WERI-Rb-1 (cell line): Measurements from ENCODE around the gene DOP1B.
"Not testable (repeated sequence)": the region's sequence is repeated elsewhere in the genome, so short reads cannot be mapped to it uniquely, and the experiment has no call there.

Experiments used
- DNase-seq: peaks from one replicate; pipeline ENCODE4 v3.0.0-alpha.2; 2020
- H3K27ac ChIP-seq: fragments of 250-450 bp; sonication (Bioruptor Pico); 2 replicates; pipeline ENCODE4 v1.5.1; 2020; ENCODE audit warnings: mild to moderate bottlenecking, moderate library complexity
- H3K27me3 ChIP-seq: fragments of 250-450 bp; sonication (Bioruptor Pico); 2 replicates; pipeline ENCODE4 v1.5.1; 2021; ENCODE audit warnings: mild to moderate bottlenecking, low read depth, moderate library complexity; ENCODE audit not compliant: insufficient read depth, severe bottlenecking
- H3K36me3 ChIP-seq: fragments of 250-450 bp; sonication (Bioruptor Pico); 2 replicates; pipeline ENCODE4 v1.5.1; 2020; ENCODE audit warnings: mild to moderate bottlenecking, moderate library complexity
- H3K4me3 ChIP-seq: 2 replicates; pipeline ENCODE4 v1.5.1; 2011; ENCODE audit warnings: low read depth, mild to moderate bottlenecking, control low read depth, low read length
- H3K9me3 ChIP-seq: fragments of 250-450 bp; sonication (Bioruptor Pico); 2 replicates; pipeline ENCODE4 v1.5.1; 2021; ENCODE audit warnings: mild to moderate bottlenecking, moderate library complexity; ENCODE audit not compliant: severe bottlenecking
- TF ChIP-seq, protein P1 (sequence below): IDR thresholded peaks from 2 replicates; pipeline ENCODE4 v1.5.1; 2011; ENCODE audit warnings: low read depth, mild to moderate bottlenecking, control low read depth, inconsistent platforms, low read length

Gene DOP1B

GRCh38 chr21:36141513-36141925 lies 15.1 kb upstream of the DOP1B start:
- H3K4me3 ChIP-seq = peak overlapping the region; percentile 2; the same call in 1 of the 2 replicates
- TF ChIP-seq, protein P1, sequence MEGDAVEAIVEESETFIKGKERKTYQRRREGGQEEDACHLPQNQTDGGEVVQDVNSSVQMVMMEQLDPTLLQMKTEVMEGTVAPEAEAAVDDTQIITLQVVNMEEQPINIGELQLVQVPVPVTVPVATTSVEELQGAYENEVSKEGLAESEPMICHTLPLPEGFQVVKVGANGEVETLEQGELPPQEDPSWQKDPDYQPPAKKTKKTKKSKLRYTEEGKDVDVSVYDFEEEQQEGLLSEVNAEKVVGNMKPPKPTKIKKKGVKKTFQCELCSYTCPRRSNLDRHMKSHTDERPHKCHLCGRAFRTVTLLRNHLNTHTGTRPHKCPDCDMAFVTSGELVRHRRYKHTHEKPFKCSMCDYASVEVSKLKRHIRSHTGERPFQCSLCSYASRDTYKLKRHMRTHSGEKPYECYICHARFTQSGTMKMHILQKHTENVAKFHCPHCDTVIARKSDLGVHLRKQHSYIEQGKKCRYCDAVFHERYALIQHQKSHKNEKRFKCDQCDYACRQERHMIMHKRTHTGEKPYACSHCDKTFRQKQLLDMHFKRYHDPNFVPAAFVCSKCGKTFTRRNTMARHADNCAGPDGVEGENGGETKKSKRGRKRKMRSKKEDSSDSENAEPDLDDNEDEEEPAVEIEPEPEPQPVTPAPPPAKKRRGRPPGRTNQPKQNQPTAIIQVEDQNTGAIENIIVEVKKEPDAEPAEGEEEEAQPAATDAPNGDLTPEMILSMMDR = peak; percentile 91
- H3K27ac ChIP-seq = peak overlapping the region; percentile 54
- H3K36me3 ChIP-seq = no peaks in the 10 kb centered on the region; the same call in 1 of the 2 replicates
- no peaks in the 10 kb centered on the region for H3K9me3 ChIP-seq
- no peaks in the 10 kb centered on the region for H3K27me3 ChIP-seq
- peak; percentile 98 for DNase-seq

DNA sequence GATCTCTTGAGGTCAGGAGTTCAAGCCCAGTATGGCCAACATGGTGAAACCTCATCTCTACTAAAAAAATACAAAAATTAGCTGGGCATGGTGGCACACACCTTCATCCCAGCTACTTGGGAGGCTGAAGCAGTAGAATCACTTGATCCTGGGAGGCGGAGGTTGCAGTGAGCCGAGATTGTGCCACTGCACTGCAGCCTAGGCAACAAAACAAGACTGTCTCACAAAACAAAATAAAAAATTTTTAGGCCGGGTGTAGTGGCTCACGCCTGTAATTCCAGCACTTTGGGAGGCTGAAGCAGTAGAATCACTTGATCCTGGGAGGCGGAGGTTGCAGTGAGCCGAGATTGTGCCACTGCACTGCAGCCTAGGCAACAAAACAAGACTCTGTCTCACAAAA lies 12.4 kb upstream of the DOP1B start:
- H3K36me3 ChIP-seq, H3K4me3 ChIP-seq, H3K27ac ChIP-seq, H3K9me3 ChIP-seq, DNase-seq, H3K27me3 ChIP-seq: not testable (repeated sequence)

DNA sequence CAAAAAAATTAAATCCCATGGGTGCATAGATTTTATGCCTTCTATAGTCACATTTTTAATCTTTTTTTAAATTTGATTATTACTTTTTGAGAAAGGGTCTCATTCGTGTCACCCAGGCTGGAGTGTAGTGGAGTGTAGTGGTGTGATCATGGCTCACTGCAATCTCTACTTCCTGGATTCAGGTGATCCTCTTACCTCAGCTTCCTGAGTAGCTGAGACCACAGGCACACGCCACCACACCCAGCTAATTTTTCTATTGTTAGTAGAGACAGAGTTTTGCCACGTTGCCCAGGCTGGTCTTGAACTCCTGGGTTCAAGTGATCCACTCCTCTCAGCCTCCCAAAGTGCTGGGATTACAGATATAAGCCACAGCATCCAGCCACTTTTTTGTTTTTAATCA lies 11.4 kb upstream of the DOP1B start:
- no peak for DNase-seq
- TF ChIP-seq, protein P1 = no peak
- Histone ChIP-seq H3K9me3 (no peaks in the 10 kb centered on the region), H3K27me3 (no peaks in the 10 kb centered on the region), H3K4me3 (no peak overlapping the region), H3K27ac (no peak overlapping the region), H3K36me3 (no peaks in the 10 kb centered on the region; the same call in 1 of the 2 replicates)

GRCh38 chr21:36147911-36148310 lies 8.7 kb upstream of the DOP1B start:
- DNase-seq = no peak
- TF ChIP-seq, protein P1 = no peak
- Histone ChIP-seq H3K4me3 (no peak overlapping the region), H3K27ac (no peak overlapping the region), H3K9me3 (no peaks in the 10 kb centered on the region), H3K27me3 (no peaks in the 10 kb centered on the region), H3K36me3 (no peaks in the 10 kb centered on the region)

DNA sequence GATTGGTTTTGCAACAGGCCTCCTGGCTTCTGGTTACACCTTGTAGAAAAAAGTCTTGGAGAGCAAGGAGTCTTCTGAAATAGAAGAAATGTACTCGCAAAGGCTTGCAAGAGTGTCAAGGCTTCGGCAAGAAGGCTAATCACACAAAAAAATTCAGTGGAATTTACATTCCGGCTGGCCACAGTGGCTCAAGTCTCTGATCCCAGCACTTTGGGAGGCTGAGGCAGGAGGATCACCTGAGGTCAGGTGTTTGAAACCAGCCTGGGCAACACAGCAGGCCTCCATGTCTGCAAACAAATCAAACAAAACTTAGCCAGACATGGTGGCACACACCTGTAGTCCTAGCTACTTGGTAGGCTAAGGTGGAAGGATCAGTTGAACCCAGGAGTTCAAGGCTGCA lies 7.7 kb upstream of the DOP1B start:
- DNase-seq = no peak
- no peaks in the 10 kb centered on the region for H3K36me3 ChIP-seq
- TF ChIP-seq, protein P1 = no peak
- no peaks in the 10 kb centered on the region for H3K27me3 ChIP-seq
- no peak overlapping the region for H3K4me3 ChIP-seq
- no peaks in the 10 kb centered on the region for H3K9me3 ChIP-seq
- no peak overlapping the region for H3K27ac ChIP-seq

- Histone ChIP-seq H3K4me3 (no peak overlapping the region), H3K36me3 (no peaks in the 10 kb centered on the region), H3K9me3 (no peaks in the 10 kb centered on the region), H3K27ac (no peak overlapping the region), H3K27me3 (no peaks in the 10 kb centered on the region)
- DNase-seq = no peak
- TF ChIP-seq, protein P1 = no peak
These were observed 6.6 kb upstream of the DOP1B start for GRCh38 chr21:36149788-36150711.
